Measurements from ENCODE around the gene NBPF15.
"Not testable (repeated sequence)": the region's sequence is repeated elsewhere in the genome, so short reads cannot be mapped to it uniquely, and the experiment has no call there.

NBPF15 gene, protein sequence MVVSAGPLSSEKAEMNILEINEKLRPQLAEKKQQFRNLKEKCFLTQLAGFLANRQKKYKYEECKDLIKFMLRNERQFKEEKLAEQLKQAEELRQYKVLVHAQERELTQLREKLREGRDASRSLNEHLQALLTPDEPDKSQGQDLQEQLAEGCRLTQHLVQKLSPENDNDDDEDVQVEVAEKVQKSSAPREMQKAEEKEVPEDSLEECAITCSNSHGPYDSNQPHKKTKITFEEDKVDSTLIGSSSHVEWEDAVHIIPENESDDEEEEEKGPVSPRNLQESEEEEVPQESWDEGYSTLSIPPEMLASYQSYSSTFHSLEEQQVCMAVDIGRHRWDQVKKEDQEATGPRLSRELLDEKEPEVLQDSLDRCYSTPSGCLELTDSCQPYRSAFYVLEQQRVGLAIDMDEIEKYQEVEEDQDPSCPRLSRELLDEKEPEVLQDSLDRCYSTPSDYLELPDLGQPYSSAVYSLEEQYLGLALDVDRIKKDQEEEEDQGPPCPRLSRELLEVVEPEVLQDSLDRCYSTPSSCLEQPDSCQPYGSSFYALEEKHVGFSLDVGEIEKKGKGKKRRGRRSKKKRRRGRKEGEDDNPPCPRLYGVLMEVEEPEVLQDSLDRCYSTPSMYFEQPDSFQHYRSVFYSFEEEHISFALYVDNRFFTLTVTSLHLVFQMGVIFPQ

DNA sequence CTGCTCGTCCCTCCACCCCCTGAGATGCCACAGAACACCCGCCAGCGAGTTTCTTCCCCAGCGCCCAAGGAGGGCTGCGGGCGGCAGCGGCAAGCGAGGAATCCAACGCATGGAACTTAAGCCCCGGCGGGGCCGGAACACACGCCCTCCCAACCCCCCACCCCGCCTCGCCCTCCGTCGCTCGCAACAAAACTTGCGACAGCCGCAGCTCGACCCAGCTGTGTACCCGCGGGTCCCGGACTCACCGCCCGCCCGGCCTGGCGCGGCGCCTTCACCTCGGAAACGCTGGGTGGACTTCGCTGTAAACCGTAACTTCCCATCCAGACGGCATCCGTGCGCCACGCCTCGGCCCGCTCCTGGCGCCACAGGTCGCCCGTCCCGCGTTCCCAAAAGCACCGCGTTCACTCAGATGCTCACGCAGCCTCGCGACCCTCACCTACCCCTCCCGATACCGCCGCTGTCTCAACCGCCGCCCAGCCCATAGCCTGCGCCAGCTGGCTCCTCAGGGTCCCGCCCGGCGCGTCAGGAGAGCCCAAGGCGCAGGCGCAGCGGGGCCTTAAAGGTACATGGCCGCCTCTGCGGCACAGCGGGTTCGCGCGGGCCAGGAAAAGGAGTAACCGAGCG is at the start of gene NBPF15:
NBPF15 (minus strand) TSS at position 534 of the 624 bp plus-strand sequence. CDS start 21,666 bp downstream, outside the sequence.
- DNase-seq (ENCODE audit: low read depth in 1 of 2, low spot score in 1 of 2): peak; percentile 44 to 54

DNA sequence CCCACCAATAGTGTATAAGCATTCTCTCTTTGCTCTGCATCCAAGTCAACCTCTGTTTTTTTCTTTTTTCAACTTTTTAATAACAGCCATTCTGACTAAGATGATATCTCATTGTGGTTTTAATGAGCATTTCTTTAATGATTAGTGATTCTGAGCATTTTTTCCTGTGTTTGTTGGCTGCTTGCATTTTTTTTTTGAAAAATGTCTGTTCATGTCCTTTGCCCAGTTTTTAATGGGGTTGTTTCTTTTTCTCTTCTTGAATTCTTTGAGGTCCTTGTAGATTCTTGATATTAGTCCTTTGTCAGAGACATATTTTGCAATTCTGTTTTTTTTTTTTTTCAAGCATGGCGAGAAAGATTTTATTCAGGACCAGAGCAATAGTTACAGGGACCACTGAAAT is 35.0 kb upstream of the NBPF15 start:
- not testable (repeated sequence) for DNase-seq (ENCODE audit: low read depth in 1 of 2, low spot score in 1 of 2)

DNA sequence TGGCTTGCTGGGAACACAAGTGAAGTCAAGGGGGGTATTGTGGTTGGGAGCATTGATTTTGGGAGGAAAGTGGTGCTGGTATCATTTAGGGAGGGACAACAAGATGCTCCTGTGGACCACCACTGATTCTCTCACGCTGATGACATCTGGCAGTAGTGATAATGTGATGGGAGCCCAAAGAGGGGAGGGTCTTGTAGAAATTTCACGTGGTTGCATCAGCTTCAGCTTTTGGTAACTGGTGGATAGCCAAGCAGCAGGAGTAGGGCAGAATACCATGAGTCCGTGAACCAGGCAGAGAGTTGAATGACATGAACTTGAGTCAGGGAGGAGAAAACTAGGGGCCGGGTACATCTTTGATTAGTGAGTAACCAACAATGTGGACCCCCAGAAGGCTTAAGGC is 32.7 kb upstream of the NBPF15 start:
- DNase-seq (ENCODE audit: low read depth in 1 of 2, low spot score in 1 of 2): not testable (repeated sequence)

GRCh38 chr1:144490394-144490793 is 28.9 kb upstream of the NBPF15 start:
- DNase-seq (ENCODE audit: low read depth in 1 of 2, low spot score in 1 of 2): not testable (repeated sequence)

DNA sequence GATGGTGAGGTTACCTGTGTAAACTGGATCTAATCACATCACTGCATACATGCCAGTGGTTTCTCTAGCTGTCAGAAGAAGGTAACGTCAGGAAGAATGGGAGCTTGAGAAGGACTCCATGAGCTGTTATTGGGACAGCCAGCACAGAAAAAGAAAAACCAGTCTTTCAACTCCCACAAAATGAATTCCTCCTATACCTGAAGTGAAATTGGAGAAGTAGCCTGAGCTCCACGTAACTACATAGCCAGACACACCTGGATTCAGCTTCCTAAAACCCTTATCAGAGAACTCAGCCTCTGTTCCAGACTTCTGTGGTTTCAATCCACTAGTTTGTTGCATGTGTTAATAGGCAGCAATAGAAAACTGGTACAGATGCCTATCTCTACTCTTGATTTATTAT is 25.5 kb upstream of the NBPF15 start:
- not testable (repeated sequence) for DNase-seq (ENCODE audit: low read depth in 1 of 2, low spot score in 1 of 2)

DNA sequence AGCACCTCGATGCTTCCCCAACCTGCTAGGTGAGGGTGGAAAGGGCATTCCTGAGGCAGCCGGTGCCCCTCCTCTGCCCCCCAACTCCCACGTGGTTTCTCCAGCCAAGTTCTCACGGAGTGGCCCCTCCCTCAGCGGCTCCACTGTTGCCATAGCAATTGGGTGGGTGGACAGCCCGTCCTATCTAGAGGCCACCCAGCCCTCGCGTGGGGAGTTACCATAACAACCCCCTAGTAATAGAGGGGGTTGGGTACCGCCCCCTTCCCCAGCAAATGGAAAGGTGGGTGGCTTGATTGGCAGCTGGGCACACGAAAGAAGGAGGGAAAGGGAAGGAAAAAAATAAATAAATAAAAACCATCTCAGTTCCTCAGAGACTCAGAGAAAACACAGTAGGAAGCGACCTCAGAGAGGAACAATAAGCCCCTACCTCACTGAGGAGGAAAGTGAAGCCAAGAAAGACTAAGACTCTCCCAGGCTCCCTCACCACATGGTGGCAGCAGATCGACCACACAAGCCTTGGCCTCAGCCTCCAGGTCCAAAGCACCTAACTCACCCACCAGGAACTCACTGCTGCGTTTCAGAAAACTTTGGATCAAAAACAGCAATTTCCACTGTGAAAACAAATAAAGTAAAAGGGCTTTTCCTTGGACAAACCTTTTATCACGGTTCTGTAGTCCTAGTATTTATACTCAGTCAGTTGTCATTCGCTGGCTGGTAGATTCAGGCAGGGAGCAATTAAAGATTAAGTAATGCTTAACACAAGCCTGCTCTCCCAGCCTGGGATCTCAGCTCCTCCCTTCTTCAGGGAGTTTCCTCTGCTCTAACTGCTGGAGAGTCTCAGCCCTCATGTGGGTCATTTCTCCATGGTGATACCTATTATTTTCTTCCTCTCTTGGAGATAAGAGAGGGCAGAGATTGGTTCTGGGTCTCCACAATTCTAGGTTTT is 23.9 kb upstream of the NBPF15 start:
- not testable (repeated sequence) for DNase-seq (ENCODE audit: low read depth in 1 of 2, low spot score in 1 of 2)

DNA sequence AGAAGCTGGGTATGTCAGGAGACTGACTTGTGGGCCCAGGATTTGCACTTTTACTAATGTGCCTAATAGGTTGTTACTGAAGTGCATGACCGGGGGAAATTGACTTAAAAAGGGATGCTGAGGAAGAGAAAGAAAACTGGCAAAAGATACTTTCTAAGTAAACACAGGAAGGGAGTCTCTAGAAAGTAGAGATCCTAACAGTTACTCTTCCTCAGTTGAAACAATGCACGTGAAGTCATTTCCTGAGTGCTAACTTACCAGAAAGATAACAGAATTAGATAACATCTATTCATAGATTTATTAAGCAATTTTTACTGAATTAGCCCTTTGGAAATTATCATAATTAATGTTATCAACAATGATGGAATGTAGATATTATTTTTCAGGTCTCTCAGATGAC is 12.4 kb upstream of the NBPF15 start:
- not testable (repeated sequence) for DNase-seq (ENCODE audit: low read depth in 1 of 2, low spot score in 1 of 2)

GRCh38 chr1:144471434-144471833 is 10.0 kb upstream of the NBPF15 start:
- DNase-seq (ENCODE audit: low read depth in 1 of 2, low spot score in 1 of 2): not testable (repeated sequence)

- not testable (repeated sequence) for DNase-seq (ENCODE audit: low read depth in 1 of 2, low spot score in 1 of 2)
Measured at GRCh38 chr1:144461778-144462177, 309 bp upstream of the NBPF15 start.

GRCh38 chr1:144460686-144461085 is 783 bp downstream of the NBPF15 start:
- not testable (repeated sequence) for DNase-seq (ENCODE audit: low read depth in 1 of 2, low spot score in 1 of 2)

GRCh38 chr1:144442402-144442801 is 19.1 kb downstream of the NBPF15 start:
- not testable (repeated sequence) for DNase-seq (ENCODE audit: low read depth in 1 of 2, low spot score in 1 of 2)

GRCh38 chr1:144439737-144440136 is 21.7 kb downstream of the NBPF15 start:
- DNase-seq (ENCODE audit: low read depth in 1 of 2, low spot score in 1 of 2): not testable (repeated sequence)

- DNase-seq (ENCODE audit: low read depth in 1 of 2, low spot score in 1 of 2): peak; percentile 61 to 65
Measured at GRCh38 chr1:144418891-144419694, 42.4 kb downstream of the NBPF15 start.

GRCh38 chr1:144413404-144414118 is 47.9 kb downstream of the NBPF15 start:
- DNase-seq (ENCODE audit: low read depth in 1 of 2, low spot score in 1 of 2): not testable (repeated sequence)

DNA sequence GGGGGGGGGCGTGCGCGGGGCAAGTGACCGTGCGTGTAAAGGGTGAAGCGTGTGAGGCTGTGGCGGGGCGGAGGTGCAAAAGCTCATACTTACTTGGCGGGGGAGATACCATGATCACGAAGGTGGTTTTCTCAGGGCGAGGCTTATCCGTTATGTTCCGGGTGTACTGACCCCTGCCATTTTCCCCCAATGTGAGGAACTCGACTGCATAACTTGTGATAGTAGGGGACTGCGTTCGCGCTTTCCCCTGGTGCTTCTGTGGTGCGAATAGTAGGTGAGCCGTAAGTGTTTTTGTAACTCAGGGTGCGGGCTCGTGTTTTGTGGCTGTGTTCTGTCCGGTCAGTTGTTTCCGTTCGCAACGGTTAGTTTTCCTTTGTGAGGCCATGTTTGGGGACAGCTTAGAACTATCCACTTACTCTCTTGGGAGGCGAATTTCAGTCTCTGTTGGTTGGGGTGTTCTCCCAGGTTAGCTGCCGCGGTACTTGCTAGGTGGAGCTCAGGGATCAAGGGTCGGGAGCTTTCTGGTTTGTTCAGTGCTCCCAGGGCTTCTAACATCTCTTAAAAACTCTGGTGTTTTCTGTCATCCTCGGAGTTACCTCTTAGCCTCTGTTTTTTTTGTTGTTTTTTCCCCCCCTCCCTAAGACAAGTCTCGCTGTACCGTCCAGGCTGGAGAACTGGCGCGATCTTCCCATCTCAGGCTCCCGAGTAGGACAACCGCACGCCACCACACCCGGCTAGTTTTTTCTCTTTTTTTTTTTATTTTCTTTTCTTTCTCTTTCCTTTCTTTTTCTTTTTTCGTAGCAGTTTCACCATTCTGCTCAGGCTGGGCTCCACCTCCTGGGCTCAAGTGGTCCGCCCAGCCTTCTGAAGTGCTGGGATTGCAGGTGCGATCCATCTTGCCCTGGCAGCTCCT is 48.7 kb downstream of the NBPF15 start:
- peak; percentile 76 to 95 for DNase-seq (ENCODE audit: low read depth in 1 of 2, low spot score in 1 of 2)

DNA sequence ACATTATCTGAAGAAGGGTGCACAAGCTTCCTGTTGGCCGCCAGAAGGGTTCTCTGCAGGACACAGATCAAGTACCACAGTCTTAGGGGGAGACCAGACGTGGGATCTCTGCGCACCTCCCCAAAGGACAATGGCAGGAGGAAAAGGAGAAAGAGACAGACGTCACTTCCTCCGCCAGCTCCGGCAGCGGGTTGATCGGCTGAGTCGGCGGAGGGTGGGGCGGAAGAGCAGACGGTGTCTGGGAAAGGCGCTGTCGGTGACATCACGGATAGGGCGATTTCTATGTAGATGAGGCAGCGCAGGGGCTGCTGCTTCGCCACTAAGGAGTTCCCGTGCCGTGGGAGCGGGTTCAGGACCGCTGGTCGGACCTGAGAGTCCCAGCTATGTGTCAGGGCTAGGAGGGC is 49.4 kb downstream of the NBPF15 start:
- peak in 1 of 2 donors; percentile 73 for DNase-seq (ENCODE audit: low read depth in 1 of 2, low spot score in 1 of 2)

- DNase-seq (ENCODE audit: low read depth in 1 of 2, low spot score in 1 of 2): not testable (repeated sequence)
Measured at GRCh38 chr1:144402807-144403206, 58.7 kb downstream of the NBPF15 start.

- DNase-seq (ENCODE audit: low read depth in 1 of 2, low spot score in 1 of 2): not testable (repeated sequence)
Measured at GRCh38 chr1:144371651-144372050, 89.8 kb downstream of the NBPF15 start.

All from activated CD4-positive, alpha-beta T cell treated with anti-CD3 and anti-CD28 coated beads, Interleukin-2, amount 50 U/mL, for 24 hours (primary cell).